Measurements from ENCODE around the gene GNA12.

GNA12 gene

DNA sequence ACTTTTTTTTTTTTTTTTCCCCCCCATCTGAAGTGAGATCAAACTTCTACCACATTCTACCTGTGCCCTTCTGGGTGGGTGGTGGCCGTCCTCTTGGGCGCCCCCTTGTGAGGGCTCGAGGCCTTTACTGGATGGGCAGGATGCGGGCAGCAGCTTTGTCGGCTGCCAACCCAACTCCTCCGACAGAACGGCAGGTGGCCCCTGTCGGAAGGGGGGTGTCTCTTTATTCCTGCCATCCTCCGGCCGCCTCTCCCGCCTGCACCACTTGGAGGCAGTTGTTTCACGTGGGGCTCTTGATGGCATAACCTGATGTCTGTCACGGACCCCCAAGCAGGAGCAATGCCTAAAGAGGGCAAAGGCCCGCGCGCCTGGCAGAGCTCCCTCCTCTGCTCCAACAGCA is 125.1 kb downstream of the GNA12 start:
- H3K4me1 ChIP-seq (ENCODE audit: insufficient read depth, low read length) = peaks cover under 1% of the 10 kb centered on the region
- no peak overlapping the region for H3K4me3 ChIP-seq (ENCODE audit: low read length)
- H3K36me3 ChIP-seq (ENCODE audit: insufficient read depth, low read length) = peaks cover 14% of the 10 kb centered on the region
- no peaks in the 10 kb centered on the region for H3K27me3 ChIP-seq (ENCODE audit: insufficient read depth, low read length)
- H2AFZ ChIP-seq (ENCODE audit: low read depth, low read length) = no peak overlapping the region
- H3K9me3 ChIP-seq (ENCODE audit: low read length) = peaks cover 3% of the 10 kb centered on the region

DNA sequence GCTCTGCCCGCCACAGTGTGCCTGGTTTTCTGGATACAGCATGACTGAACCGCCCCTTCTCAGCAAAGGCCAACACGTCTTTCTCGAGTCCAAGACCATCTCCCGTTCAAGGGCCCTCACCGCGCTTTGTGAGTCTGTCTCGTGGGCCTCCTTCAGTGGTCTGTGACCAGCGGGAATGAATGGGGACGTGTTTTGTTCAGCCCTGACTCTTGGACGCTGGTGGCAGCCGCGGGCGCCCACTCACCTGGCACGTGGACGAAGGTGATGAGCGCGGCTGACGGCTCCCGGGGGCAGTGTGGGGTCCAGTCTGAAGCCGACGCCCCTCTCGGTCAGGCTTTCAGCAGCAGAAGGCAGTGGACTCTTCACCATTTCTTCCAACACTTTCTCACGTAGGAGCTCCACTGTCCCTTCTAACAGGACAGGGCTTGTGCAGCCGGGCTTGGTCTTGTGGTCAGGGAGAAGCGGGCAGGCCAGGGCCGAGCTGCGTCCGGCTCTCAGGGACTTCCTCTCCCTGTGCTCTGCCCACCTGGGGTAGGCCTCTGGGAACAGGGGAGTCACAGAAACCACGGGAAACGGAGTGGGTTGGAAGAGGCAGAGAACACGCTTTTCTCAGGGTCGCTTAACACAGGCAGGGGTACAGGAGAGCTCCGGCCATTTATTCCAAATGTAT is 125.7 kb downstream of the GNA12 start:
- peaks cover 6% of the 10 kb centered on the region for H3K4me1 ChIP-seq (ENCODE audit: insufficient read depth, low read length)
- H3K36me3 ChIP-seq (ENCODE audit: insufficient read depth, low read length) = peaks cover 14% of the 10 kb centered on the region
- no peak overlapping the region for H2AFZ ChIP-seq (ENCODE audit: low read depth, low read length)
- H3K9me3 ChIP-seq (ENCODE audit: low read length) = peaks cover 3% of the 10 kb centered on the region
- H3K4me3 ChIP-seq (ENCODE audit: low read length) = no peak overlapping the region
- H3K27me3 ChIP-seq (ENCODE audit: insufficient read depth, low read length) = no peaks in the 10 kb centered on the region

DNA sequence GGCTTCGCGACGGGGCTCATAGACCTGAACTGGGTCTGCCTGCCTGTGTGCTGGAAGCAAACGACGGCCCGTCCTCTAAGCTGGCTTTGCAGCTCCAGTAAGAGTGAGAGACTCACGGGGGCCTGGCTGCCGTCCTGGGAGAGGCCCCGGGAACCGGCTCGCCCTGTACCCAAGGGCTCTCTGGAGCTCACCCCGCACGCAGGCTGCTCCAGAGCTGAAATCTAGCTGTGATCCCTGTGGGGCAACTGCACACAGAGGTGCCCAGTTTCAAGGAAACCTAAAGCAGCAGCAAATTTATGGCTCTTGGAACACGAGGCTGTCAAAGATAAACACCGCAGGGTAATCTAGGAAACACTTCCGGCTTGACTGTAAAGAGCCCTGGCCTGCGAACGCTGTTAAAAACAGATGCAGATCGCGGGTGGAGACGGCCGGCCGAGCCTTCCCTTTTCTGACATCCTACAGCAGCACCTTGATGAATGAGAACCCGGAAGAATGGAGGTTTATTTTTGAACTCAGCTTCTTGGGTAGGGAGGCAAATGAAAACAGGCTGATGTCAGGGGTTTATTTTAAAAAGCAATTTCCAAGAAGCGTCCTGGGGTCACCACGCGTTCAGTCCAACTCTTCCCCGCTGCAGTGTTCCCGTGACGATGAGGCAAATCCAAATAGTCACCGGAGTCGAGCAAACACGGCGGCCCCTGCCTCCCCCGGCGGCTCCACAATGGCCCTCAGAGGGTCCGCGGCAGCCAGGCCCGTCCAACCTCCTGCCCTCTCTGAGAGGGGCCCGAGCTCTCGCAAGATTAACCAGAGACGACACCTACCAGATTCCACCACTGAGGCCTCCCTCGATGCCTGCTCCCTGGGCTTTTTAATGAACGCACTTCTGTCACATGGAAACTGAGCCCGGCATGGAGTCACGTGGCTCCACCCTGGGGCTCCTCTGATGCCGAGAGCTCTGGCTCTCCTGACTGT is 126.5 kb downstream of the GNA12 start:
- H2AFZ ChIP-seq (ENCODE audit: low read depth, low read length) = no peak overlapping the region

DNA sequence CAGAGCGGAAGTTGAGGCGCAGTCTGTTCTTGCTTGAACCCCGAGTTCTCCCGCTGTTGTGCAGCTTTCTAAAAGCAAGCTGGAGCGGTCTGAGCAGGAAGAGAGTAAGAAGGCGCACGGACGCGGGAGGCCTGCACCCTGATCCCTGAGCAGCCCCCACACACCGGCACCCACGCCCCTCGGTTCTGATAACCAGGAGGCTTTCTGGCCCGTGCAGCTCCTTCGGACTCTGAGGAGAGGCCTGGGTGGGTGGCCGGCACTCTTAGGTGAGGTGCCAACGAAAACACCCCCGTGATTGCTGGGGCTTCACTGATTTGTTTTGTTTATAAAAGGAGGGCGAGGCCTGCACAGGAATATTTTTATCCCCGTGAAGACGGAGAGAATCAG is 127.2 kb downstream of the GNA12 start:
- H3K36me3 ChIP-seq (ENCODE audit: insufficient read depth, low read length) = peaks cover 8% of the 10 kb centered on the region
- H3K4me1 ChIP-seq (ENCODE audit: insufficient read depth, low read length) = peaks cover 11% of the 10 kb centered on the region
- H3K27me3 ChIP-seq (ENCODE audit: insufficient read depth, low read length) = no peaks in the 10 kb centered on the region
- no peak overlapping the region for H2AFZ ChIP-seq (ENCODE audit: low read depth, low read length)
- peaks cover 3% of the 10 kb centered on the region for H3K9me3 ChIP-seq (ENCODE audit: low read length)
- H3K4me3 ChIP-seq (ENCODE audit: low read length) = no peak overlapping the region

More for the DNA sequence above, 126.5 kb downstream of the GNA12 start:
- Histone ChIP-seq H3K36me3 (ENCODE audit: insufficient read depth, low read length) (peaks cover 10% of the 10 kb centered on the region), H3K27me3 (ENCODE audit: insufficient read depth, low read length) (no peaks in the 10 kb centered on the region), H3K9me3 (ENCODE audit: low read length) (peaks cover 3% of the 10 kb centered on the region), H3K4me3 (ENCODE audit: low read length) (no peak overlapping the region), H3K4me1 (ENCODE audit: insufficient read depth, low read length) (peaks cover 11% of the 10 kb centered on the region)

DNA sequence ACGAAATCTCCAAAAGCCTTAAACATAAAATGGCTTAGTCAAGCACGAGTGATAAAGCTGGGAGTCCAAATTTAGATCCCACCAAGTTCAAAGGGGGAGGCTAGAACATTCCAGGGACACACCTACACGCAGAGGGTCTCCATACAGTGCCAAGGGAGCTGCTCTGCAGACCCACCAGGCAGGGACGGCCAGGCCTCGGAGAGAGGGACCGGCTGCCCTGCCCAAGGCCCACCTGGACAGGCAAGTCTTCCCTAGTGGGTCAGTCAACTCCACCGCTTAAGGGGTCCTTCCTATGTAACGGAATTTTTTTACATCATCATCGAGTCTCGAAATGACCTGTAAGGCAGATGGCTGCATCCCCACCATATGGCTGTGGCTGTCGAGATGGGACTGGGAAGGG is 127.6 kb downstream of the GNA12 start:
- Histone ChIP-seq H3K36me3 (ENCODE audit: insufficient read depth, low read length) (peaks cover 8% of the 10 kb centered on the region), H3K4me1 (ENCODE audit: insufficient read depth, low read length) (peaks cover 11% of the 10 kb centered on the region), H3K27me3 (ENCODE audit: insufficient read depth, low read length) (no peaks in the 10 kb centered on the region), H3K4me3 (ENCODE audit: low read length) (no peak overlapping the region), H2AFZ (ENCODE audit: low read depth, low read length) (no peak overlapping the region), H3K9me3 (ENCODE audit: low read length) (peaks cover 3% of the 10 kb centered on the region)

DNA sequence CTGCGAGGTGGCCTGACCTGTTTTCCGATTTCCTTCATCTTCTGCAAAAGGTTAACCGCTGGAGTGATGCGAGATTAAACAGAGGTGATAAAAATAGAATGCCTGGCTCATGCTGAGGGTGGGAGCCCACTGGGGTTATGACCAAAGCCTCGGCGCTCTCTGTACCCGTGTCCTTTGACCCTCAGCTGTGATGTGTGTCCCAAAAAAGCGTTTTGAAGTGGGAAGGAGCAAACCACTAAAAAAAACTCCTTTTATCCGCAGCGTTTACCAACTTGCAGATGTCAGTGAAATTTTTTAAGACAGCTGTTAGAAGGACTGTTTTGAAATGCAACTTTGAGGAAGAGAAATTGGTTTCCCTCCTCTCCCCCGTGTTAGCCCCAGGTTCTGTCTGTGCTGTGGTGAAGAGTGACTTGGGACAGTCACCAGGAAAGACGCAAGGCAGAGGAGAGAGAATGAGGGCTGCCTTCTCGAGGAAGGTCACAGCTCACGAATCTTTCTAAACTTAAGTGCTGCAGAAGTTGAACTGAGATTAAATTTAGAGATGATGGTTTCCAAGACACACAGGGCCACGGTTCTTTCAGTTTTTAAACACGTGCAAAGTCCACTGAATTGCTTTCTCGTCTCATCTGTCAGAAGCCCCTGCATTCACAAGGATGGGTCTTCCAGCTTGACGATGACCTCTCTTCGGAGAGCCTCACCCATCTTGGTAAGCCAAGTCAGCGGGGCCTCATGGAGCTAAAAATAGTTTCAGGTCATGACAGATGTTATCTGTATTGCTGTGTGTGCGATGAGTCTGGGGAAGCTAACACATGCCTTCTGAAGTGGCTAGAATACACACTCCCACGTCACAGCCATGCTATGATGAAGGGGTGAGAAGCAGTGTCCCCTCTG is 128.5 kb downstream of the GNA12 start:
- Histone ChIP-seq H3K4me1 (ENCODE audit: insufficient read depth, low read length) (peaks cover 11% of the 10 kb centered on the region), H3K36me3 (ENCODE audit: insufficient read depth, low read length) (peaks cover 1% of the 10 kb centered on the region), H3K4me3 (ENCODE audit: low read length) (no peak overlapping the region), H2AFZ (ENCODE audit: low read depth, low read length) (no peak overlapping the region), H3K27me3 (ENCODE audit: insufficient read depth, low read length) (no peaks in the 10 kb centered on the region), H3K9me3 (ENCODE audit: low read length) (peaks cover 3% of the 10 kb centered on the region)

DNA sequence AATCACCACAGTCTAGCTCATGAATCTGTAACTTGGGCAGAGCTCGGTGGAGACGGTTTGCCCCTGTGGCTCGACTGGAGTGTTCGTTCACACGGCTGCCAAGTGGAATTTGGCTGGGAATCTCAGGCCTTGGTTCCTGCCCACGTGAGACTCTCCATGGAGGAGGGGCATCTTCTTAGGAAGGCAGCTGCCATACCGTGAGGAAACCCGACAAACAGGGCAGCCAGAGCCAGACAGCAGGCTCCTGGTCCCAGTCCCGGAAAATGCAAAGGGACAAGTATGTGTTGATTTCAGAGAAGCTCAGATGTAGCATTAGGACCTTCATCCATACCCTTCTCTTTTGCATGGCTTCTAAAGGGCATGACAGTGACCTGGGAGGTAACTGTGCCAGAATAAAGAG is 129.5 kb downstream of the GNA12 start:
- Histone ChIP-seq H3K4me3 (ENCODE audit: low read length) (no peak overlapping the region), H3K27me3 (ENCODE audit: insufficient read depth, low read length) (no peaks in the 10 kb centered on the region), H3K4me1 (ENCODE audit: insufficient read depth, low read length) (peaks cover 16% of the 10 kb centered on the region), H3K9me3 (ENCODE audit: low read length) (peaks cover 3% of the 10 kb centered on the region), H3K36me3 (ENCODE audit: insufficient read depth, low read length) (no peaks in the 10 kb centered on the region), H2AFZ (ENCODE audit: low read depth, low read length) (no peak overlapping the region)

DNA sequence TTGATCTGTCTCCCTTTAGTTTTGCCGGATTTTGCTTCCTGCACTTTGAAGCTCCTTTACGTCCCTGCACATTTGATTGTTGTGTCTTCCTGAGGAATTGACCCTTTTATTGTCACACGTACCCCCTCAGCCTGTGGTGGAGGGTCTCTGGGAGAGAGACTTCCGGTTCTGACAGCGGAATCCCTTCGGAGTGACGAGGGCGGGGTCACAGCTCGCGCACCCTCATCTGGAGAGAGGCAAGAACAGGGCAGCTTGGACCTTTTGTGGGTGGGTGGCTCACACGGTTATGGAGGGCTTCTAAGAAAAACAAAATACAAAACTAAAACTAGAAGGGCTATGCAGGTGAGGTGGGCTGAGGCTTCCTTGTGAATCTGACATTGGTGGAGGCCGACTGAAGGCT is 130.1 kb downstream of the GNA12 start:
- Histone ChIP-seq H3K4me3 (ENCODE audit: low read length) (no peak overlapping the region), H2AFZ (ENCODE audit: low read depth, low read length) (no peak overlapping the region), H3K4me1 (ENCODE audit: insufficient read depth, low read length) (peaks cover 16% of the 10 kb centered on the region), H3K27me3 (ENCODE audit: insufficient read depth, low read length) (no peaks in the 10 kb centered on the region), H3K9me3 (ENCODE audit: low read length) (peaks cover 3% of the 10 kb centered on the region), H3K36me3 (ENCODE audit: insufficient read depth, low read length) (no peaks in the 10 kb centered on the region)

DNA sequence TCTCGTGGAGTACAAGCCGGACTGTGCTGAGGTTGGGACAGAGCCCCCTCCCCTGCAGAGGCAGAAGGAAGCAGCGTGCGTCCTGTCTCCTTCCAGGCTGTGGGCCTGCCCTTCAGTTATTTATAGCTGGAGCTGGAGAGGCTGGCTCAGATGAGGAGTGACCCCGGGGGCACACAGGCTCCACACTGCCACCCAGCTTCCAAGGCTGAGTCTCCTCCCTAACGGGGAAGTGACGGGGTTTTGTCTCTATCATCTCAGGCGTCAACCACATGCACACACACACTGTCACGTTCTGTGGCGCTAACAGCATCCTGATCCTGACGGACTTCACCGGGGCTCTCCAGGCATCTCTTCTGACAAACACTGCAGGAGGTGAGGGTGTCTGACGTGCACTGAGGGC is 130.7 kb downstream of the GNA12 start:
- peaks cover 16% of the 10 kb centered on the region for H3K4me1 ChIP-seq (ENCODE audit: insufficient read depth, low read length)
- H3K27me3 ChIP-seq (ENCODE audit: insufficient read depth, low read length) = no peaks in the 10 kb centered on the region
- H3K36me3 ChIP-seq (ENCODE audit: insufficient read depth, low read length) = no peaks in the 10 kb centered on the region
- H3K9me3 ChIP-seq (ENCODE audit: low read length) = peaks cover 3% of the 10 kb centered on the region
- no peak overlapping the region for H2AFZ ChIP-seq (ENCODE audit: low read depth, low read length)
- H3K4me3 ChIP-seq (ENCODE audit: low read length) = no peak overlapping the region

DNA sequence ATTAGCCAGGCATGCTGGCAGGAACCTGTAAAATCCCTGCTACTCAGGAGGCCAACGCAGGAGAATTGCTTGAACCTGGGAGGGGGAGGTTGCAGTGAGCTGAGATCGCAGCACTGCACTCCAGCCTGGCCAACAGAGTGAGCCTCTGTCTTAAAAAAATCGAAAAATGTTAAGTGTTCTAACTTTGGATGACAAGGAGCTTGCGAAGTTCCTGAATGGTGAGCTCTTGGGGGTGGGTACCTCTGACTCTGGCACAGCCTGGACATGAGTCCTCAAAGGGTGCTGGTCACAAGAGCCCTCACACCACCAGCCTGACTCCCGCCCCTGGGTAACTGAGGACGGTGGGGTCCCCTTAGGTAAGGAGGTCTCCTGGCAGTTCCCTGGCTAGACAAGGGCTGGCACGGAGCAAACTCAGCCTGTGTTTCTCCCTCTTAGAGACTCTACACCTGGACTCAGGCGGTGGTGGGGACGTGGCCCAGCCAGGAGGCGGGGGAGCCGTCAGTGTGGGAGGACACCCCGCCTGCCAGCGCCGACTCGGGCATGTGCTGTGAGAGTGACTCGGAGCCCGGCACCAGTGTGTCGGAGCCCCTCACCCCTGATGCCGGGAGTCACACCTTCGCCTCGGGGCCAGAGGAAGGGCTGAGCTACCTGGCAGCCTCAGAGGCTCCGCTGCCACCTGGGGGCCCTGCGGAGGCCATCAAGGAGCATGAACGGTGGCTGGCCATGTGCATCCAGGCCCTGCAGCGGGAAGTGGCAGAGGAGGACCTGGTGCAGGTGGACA is 132.0 kb downstream of the GNA12 start:
- Histone ChIP-seq H3K36me3 (ENCODE audit: insufficient read depth, low read length) (no peaks in the 10 kb centered on the region), H3K9me3 (ENCODE audit: low read length) (peaks cover 3% of the 10 kb centered on the region), H2AFZ (ENCODE audit: low read depth, low read length) (no peak overlapping the region), H3K4me3 (ENCODE audit: low read length) (no peak overlapping the region), H3K27me3 (ENCODE audit: insufficient read depth, low read length) (no peaks in the 10 kb centered on the region), H3K4me1 (ENCODE audit: insufficient read depth, low read length) (peaks cover 17% of the 10 kb centered on the region)

DNA sequence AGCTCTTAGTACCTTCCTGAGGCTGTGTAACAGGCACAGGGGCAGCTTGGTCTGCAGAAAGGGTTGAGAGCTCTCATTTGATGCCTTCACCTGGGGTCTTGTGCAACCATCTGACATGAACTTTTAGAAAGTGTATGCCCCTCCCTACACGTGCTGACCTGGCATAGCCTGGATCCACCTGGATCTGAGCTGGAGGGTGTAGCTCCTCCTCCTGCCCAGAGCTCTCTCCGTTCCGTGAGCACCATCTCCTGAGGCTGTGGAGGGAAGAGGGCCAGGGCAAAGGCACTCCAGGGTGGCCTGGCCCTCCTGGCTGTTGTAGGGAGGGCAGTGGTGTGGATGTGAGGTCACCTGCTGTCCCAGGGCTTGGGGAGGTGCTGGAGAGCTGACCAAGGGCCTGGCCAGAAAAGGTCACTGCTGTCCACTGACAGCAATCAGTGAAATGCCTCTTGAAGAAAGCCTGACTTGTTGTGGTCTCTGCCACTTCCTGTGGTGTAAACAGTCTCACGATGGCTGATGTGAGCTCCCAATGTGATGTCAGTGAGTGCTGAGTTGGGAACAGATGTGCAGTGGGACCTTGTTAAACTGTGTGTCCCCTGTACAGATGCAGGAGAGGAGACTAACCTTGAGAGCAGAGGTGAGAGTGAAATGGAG is 133.1 kb downstream of the GNA12 start:
- Histone ChIP-seq H3K36me3 (ENCODE audit: insufficient read depth, low read length) (no peaks in the 10 kb centered on the region), H2AFZ (ENCODE audit: low read depth, low read length) (no peak overlapping the region), H3K4me3 (ENCODE audit: low read length) (no peak overlapping the region), H3K27me3 (ENCODE audit: insufficient read depth, low read length) (no peaks in the 10 kb centered on the region), H3K4me1 (ENCODE audit: insufficient read depth, low read length) (peaks cover 18% of the 10 kb centered on the region), H3K9me3 (ENCODE audit: low read length) (peaks cover 3% of the 10 kb centered on the region)

DNA sequence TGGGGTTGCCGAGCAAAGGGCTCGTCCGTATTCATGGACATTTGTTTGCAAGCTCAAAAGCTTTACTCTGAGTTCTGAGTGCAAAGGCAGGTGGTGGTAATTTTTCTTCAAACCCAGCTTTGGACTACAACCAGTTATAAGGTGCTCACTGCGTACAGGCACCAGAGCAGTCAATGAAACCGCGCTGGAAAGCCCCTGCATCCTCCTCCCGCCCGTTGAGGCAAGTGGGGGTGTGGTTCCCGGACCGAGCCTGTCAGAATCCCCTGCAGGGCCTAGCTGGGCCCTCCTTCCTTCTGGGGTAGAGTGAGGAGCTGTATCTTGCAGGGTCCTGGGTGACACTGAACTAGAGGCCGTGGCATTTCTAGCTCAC is 133.8 kb downstream of the GNA12 start:
- Histone ChIP-seq H2AFZ (ENCODE audit: low read depth, low read length) (no peak overlapping the region), H3K9me3 (ENCODE audit: low read length) (peaks cover 3% of the 10 kb centered on the region), H3K27me3 (ENCODE audit: insufficient read depth, low read length) (no peaks in the 10 kb centered on the region), H3K4me1 (ENCODE audit: insufficient read depth, low read length) (peaks cover 18% of the 10 kb centered on the region), H3K36me3 (ENCODE audit: insufficient read depth, low read length) (no peaks in the 10 kb centered on the region), H3K4me3 (ENCODE audit: low read length) (no peak overlapping the region)
